ENCODE measurements around the gene ZDHHC16. TPM values are rescaled to one million over a fixed set of nuclear protein-coding genes. Genes with fewer than 3 reads are reported as not detected.

The ZDHHC16 gene
- total RNA-seq = 40.6 and 40.7 TPM in 2 replicates

DNA sequence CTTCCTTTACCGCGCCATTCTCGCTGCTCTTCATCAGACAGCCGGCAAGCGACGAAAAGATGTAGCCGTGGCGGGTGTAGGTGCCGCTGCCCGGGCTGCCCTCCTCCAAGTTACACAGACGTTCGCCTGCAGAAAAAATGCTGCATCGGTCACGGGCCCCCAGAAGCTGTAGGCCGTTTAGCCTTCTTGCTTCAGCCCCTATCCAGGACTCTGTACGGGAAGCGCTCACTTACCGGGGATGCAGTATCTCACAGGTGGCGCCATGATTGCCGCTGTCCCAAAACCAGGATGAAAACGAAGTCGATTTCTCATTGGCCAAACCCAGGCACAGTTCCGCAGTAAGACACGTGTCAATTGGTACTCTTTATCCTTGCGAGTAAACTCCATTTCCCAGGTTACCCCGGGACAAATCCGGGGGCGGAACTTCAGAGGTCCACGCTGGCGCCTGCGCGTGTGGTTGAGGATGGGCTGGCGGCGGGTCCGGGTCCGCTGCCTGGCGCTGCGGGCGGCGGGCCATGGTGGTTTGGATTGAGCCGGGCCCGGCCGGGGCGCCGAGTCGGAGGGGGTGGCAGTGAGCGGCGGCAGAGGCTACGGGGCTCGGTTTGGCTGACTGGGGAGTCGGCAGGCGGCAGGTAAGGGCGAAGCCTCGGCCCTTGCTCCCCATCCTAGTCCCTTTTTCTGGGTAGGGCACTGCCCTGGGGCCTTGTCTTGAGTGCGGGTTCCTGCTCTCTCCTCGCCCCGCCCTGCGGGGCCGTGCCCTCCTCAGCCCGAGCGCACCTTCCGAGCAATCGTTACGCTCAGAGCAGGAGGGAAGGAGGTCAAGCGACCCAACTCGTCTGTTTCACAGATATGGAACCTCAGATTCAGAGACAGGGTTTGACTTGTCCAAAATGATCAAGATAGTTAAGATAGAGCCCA lies at the start of gene ZDHHC16, which contains the start of gene EXOSC1:
Gene ZDHHC16 (plus strand): TSS at position 454 of the 918 bp plus-strand sequence. CDS start 5,501 bp downstream, outside the sequence.
Gene EXOSC1 (minus strand): TSS at position 285 of the 918 bp plus-strand sequence. CDS start 21 bp downstream, at position 264.

DNA sequence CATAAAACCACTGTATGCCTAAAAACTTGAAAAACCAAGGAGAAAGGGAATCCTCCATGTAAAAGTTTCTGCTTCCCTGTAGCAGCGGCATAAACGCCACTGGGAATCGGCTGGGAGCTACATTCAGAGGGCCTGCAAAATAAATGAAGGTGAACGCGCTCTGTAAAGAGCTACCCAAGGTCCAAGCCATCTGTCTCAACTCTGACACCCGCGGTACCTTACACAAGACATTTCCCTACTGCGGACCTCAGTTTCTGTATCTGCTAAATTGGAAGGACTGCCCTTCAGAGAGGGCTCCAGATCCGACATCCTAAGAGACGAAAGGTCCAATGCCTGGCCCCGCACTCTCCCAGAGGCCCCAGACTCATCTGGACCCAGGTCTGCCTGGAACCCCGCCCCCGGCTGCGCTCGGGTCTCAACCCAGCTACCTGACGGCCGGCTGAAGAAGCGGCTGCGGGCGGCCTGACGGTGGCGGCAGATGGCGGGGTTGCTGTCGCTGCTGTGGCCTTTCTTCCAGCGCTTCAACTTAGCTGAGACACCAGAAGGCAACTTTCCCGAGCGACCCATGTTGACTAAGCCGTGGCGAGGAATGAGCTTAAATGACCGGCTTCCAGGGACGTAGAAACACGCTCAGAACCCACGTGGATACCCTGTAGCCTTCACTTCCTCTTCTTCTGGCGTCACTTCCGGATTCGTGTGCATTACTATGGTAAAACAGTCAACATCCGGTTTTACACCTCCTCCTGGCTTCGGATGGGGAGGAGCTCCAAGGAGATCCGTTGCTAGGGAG lies 45.1 kb upstream of the ZDHHC16 start, which contains the start of gene RRP12:
Gene RRP12 (minus strand): TSS at position 676 of the 790 bp plus-strand sequence. CDS start 109 bp downstream, at position 567.

DNA sequence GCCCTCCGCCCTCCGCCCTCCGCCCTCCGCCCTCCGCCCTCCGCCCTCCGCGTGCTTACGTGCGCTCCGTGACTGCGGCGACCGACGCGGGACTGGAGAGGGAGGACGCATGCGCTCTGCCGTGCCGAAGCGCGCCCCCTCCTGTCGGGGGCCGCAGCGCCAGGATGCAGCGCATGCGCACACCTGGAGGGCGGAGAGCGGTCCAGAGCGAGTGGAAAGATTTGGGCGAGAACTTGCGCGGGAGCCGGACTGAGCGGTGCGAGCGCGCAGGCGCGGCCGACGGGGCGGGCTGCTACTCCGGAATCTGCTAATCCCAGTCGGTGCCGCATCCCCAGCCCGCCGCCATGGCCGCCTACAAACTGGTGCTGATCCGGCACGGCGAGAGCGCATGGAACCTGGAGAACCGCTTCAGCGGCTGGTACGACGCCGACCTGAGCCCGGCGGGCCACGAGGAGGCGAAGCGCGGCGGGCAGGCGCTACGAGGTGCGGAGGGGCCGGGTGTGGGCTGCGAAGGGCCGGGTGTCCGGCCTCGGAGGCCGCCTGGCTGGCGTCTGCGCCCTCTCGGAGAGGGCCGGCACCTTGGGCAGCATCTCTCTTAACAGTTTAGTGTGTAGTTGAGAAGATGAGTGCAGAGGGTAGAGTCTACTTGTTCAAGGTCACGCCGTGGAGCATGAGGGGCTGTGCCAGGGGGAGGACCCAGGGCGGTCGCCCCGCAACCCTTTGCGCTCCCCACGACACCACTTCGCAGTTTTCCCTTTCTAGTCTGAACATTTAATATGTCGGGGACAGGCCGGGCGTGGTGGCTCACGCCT lies 19.8 kb upstream of the ZDHHC16 start, which contains the start of gene PGAM1:
Gene PGAM1 (plus strand): TSS at position 228 of the 812 bp plus-strand sequence. CDS start 117 bp downstream, at position 345.

DNA sequence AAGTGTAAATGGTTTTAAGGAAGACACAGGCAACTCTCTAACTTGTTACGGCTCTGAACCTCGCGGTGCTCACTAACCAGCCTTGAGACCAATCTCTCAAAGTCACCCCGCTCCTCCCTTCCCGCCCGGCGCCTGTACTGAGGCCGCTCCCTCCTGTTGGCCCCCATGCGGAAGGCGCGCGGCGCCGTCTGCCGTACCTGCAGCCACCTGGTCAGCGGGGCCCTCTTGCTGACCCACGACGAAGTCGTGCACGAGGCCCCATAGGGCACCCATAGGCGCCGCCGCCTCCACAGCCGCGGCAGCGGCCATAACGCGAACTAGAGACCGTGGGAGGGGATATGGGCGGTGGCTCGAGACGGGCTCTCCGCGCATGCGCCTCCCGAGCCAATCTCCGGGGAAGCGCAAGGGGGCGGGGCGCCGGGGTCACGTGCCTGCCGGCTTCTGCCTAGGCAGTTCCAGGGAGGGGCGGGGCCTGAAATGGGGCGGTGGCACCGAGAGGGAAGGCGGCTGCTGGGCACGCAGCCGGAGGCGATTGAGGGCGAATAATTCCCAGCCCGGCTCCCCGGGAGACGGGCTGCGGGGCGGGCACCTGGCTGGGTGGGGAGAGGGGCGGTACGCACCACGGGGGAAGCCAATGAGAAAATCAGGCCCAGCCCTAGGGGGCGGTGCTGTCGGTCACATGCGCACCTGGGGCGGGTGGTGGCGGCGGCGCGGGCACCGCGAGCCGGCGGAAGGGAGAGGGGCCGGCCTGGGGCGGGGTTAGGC lies 52.3 kb downstream of the ZDHHC16 start, which contains the start of gene MMS19:
Gene MMS19 (minus strand): TSS at position 347 of the 765 bp plus-strand sequence. CDS start 38 bp downstream, at position 309.

DNA sequence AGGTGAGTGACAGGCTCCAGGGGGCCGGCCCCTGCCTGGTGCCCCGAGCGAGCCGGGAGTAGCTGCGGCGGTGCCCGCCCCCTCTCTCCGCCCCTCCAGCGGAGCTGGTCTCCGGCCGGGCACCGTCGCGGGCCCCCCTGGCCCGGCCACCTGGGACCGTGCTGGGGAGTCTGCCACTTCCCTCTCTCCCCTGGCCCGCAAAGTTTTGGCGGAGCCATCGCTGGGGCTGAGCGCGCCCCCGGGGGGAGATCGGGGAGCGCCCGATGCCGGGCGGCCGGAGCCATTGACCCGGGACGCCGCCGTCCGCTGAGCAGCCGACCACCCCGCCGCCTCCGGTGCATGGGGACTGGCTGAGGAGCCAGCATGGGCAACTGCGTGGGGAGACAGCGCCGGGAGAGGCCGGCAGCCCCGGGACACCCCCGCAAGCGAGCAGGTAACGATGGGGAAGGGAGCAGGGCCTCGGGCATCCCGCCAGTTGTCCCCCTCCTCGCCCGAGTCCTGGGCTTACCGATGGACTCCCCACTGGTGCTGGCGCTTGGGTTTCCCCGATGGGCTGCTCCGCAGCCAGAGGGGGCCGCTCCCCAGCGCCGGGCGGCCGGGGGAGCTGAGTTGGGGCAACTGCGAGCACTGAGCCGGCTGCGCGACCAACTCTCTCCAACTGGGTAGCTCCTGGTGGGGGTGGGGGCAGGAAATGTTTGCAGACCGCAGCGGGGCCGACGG lies 53.0 kb downstream of the ZDHHC16 start, which contains the start of gene UBTD1:
Gene UBTD1 (plus strand): TSS at position 84 of the 720 bp plus-strand sequence. CDS start 280 bp downstream, at position 364.

Other genes starting within 250 kb of the ZDHHC16 start
- 4.5 and 10.8 TPM in 2 replicates for gene ARHGAP19, start 153.5 kb upstream of the ZDHHC16 start, total RNA-seq
- gene FRAT1, start 126.9 kb upstream of the ZDHHC16 start, total RNA-seq = 0.09 and 0.59 TPM in 2 replicates
- 2.4 and 2.7 TPM in 2 replicates for gene FRAT2, start 111.4 kb upstream of the ZDHHC16 start, total RNA-seq
- 16.9 and 29.6 TPM in 2 replicates for gene RRP12, start 44.8 kb upstream of the ZDHHC16 start, total RNA-seq
- 483 and 606 TPM in 2 replicates for gene PGAM1, start 20.0 kb upstream of the ZDHHC16 start, total RNA-seq
- gene EXOSC1, start 169 bp upstream of the ZDHHC16 start, total RNA-seq = 27.9 and 32.7 TPM in 2 replicates
- gene MMS19, start 52.2 kb downstream of the ZDHHC16 start, total RNA-seq = 59.7 and 84.2 TPM in 2 replicates
- 29.7 and 34.0 TPM in 2 replicates for gene UBTD1, start 52.7 kb downstream of the ZDHHC16 start, total RNA-seq
- 0.74 and 0.89 TPM in 2 replicates for gene ANKRD2, start 126.6 kb downstream of the ZDHHC16 start, total RNA-seq
- under 0.01 and 0.32 TPM in 2 replicates for gene HOGA1, start 138.2 kb downstream of the ZDHHC16 start, total RNA-seq
- 0.23 and 0.30 TPM in 2 replicates for gene C10orf62, start 143.5 kb downstream of the ZDHHC16 start, total RNA-seq
- 4.8 and 6.6 TPM in 2 replicates for gene MORN4, start 187.3 kb downstream of the ZDHHC16 start, total RNA-seq
- gene PI4K2A, start 194.5 kb downstream of the ZDHHC16 start, total RNA-seq = 25.5 and 28.0 TPM in 2 replicates
- 10.6 and 11.0 TPM in 2 replicates for gene AVPI1, start 241.1 kb downstream of the ZDHHC16 start, total RNA-seq

Measured in smooth muscle cell of the umbilical artery (primary cell).